Measurements from ENCODE around the gene ZNF672.
"Not testable (repeated sequence)": the region's sequence is repeated elsewhere in the genome, so short reads cannot be mapped to it uniquely, and the experiment has no call there.

- TF ChIP-seq CTCF (IDR thresholded peaks at IDR 0.05; ENCODE audit: low read depth, low read length, missing input control); RAD21 (IDR thresholded peaks at IDR 0.05); JUND (IDR thresholded peaks at IDR 0.05); ATF3 (IDR thresholded peaks at IDR 0.05); TAF1 (conservative IDR thresholded peaks at IDR 0.05); YY1 (IDR thresholded peaks at IDR 0.05); SP1 (IDR thresholded peaks at IDR 0.05); MAX (IDR thresholded peaks at IDR 0.05); REST (IDR thresholded peaks at IDR 0.05); EGR1 (IDR thresholded peaks at IDR 0.05; ENCODE audit: low read depth in 2 of 2); FOXA1 (IDR thresholded peaks at IDR 0.05); GABPA (IDR thresholded peaks at IDR 0.05 in 1 of 2, conservative IDR thresholded peaks at IDR 0.05 in 1 of 2); HNF4G (IDR thresholded peaks at IDR 0.05): not testable (repeated sequence)
Measured at GRCh38 chr1:248889914-248890243, 51.9 kb downstream of the ZNF672 start.

Data from liver (tissue), 3 donors.